ENCODE measurements around the gene ORM1.

The ORM1 gene

GRCh38 chr9:114342755-114343440 lies 20.0 kb downstream of the ORM1 start:
- DNase-seq (ENCODE audit: low read depth in 2 of 2), result no peak

GRCh38 chr9:114343471-114344187 lies 20.7 kb downstream of the ORM1 start:
- DNase-seq (ENCODE audit: low read depth in 2 of 2), result peak in 1 of 2 experiments; percentile 13

DNA sequence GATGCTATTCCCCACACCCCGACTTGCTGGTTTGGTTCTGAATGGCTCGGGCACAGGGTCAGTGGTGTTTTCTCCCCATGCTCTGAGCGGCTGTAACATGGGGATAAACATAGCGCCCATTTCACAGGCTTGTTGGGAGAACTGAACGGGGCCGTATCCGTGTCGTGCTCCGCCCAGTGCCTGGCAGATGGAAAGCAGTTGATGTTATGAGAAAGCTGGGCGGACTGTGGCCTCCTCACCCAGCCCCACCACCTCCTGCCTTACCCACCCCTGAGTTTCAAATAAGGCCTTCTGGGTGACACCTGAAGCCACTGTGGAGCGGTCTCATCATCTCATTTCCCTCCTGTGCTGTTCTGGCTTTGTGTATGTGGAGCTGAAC lies 21.3 kb downstream of the ORM1 start:
- DNase-seq (ENCODE audit: low read depth in 2 of 2), result no peak

- no peak for DNase-seq (ENCODE audit: low read depth in 2 of 2)
These were observed 21.8 kb downstream of the ORM1 start for GRCh38 chr9:114344692-114345091.

DNA sequence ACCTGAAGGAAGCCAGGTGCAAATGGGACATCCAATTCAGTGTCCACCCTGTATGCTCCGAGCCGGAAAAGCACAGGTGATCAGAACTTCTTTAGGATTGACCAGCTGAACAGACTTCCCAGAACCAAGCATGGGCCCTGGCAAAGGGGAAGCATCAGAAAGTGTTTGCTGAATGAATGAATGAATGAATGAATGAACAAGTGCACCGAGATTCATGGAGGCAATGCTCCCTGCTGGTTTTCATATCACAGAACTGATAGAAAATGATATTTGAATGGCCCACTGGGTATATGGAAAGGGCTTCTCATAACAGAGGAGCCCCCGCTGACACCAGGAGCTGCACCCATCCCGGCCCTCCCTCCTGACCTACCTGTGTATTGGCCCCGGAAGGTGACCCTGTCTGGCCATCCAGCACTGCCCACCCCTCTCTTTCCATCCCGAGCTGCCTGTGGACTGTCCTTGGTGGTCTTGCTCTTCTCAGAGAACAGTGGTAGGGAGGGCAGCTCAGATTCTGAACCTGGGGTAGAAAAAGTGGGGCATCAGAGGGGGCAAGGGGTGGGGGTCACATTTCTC lies 22.7 kb downstream of the ORM1 start:
- DNase-seq (ENCODE audit: low read depth in 2 of 2), result no peak

DNA sequence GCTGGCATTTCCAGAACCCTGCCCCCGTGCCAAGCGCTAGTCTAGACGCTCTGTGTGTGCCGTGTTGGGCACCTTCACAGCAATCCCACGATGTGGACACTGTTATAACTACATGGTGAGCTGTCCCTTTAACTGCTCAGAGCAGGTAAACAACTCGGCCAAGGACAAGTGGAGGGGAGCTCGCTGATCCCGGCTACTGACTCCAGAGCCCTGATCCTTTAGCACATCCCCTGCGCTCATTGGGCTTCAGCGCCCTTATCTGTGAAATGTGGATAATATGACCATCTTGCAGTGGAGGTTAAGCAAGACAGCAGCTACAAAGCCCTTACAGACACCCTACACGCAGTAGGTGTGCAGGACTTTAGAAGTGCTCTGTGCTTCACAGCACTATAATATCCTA lies 23.2 kb downstream of the ORM1 start:
- no peak for DNase-seq (ENCODE audit: low read depth in 2 of 2)

GRCh38 chr9:114347675-114348074 lies 24.8 kb downstream of the ORM1 start:
- DNase-seq (ENCODE audit: low read depth in 2 of 2), result no peak

DNA sequence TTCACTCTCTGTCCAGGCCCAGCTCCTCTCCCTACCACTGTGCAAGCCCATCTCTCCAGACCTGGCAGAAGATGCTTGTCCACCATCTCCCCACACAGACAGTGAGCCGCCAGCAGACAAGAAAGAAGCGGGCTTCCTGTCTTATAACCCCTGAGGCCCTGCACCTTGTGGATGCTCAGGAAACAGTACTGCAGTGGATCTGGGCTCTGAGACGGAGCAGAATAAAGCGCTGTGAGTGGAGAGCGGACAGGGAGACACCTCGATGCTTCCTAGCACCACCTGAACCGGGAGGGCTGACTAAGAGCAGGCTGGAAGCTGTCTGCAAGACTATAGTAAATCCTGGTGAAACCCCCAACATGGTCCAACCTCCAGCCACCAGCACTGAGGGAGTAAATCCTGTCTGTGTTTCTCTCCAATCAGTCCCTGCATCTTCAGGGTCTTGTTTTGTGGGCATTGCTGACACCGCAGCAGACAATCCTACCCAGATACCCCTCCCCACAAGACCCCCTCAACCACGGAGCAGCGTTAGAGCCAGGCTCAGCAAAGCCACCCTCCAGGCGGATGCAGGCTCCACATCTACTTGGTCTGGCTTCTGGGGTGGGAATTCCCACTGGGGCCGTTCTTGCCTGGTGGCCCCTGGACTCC lies 25.5 kb downstream of the ORM1 start:
- DNase-seq (ENCODE audit: low read depth in 2 of 2), result no peak

DNA sequence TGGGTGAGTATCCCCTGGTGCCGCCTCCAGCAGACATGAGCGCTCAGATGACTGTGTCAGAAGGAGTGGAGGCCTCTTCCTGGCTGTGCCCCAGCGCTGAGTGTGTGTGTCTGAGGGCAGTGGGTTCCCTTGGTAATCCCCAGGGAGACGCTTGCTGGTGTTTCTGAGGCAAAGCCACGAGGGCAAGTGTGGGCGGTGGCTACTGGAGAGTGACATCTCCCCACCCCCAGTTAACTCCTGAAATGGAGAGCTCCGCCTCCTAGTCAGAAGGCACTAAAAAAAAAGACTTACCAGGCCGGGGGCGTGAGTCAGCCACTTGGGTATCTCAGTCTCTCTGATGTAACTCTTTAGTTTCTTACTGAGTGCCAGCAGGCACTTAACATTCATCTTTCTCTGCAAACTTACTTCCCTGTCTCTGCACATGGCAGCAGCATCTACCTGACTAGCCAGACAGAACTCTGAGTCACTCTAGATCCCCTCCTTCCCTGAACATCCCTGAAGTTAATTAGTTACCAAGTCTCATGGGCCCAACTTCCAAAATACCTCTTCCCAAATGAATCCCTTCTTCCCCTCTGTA lies 26.1 kb downstream of the ORM1 start:
- peak; percentile 88 to 89 for DNase-seq (ENCODE audit: low read depth in 2 of 2)

DNA sequence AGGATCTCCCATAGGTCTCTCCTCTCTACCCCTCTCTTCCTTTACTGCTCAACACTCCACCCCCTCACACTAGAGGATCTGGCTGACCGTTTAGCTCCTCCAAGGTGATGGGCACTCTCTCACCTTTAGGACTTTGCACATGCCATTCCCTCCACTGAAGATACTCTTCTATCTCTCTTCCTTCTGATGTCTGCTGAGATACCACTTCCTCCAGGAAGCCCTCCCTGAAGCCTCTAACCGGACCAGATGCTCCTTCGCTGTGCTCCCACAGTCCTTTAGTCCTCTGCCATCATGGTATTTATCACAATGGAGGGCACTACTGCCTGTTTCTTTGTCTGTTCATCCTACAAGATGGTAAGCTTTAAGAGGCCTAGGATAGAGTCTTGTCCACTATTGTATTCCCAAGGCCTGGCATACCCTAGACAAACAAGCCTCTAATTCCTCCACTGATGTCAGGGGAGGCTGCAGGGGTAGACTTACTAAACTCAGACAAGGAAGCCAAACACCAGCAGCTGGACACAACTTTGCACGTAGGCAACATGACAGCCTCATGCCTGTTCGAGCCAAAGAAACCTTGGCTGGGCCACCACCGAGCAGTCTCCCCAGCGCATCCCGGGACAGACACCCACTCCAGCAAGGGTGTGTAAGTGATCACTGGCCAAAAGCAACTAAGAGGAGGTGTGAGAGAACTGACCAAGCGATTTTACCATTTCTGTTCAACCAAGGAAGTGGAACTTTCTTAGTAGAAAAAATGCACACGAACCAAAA lies 27.0 kb downstream of the ORM1 start:
- no peak for DNase-seq (ENCODE audit: low read depth in 2 of 2)

DNA sequence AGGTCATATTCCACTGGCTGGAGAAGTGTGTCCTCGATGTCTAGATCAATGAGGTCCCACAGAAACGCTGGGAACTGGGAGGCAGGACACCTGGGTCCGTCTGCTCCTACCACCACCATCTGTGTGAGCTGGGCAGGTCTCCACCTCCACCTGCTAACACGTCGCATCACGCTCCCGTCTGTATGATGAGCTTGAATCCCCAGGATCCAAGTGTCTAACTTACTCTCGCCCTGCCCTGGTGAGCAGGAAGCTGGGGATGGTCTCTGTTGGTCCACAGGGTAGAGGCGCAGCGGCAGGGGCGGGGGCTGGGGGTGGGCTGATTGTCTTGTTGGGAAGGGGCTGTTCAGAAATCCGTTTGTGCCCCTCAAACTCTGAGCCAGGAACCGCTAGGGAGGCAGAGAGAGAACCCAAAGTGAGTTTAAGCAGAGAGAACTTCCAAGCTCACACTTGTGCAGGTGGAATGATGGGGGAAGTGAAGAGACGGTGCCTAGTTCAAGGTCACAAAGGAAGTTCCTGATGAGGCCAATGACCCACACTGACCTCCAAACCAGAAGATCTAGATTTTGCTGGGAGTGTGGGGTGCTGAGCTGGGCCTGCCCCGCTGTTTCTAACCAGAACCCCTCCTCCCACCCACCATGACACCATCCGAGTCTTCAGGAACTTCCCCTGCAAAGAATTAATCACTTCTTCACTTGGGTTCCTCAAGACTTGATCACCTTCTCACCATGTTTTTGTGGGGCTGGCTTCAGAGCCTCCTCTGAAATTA lies 27.9 kb downstream of the ORM1 start:
- no peak for DNase-seq (ENCODE audit: low read depth in 2 of 2)

DNA sequence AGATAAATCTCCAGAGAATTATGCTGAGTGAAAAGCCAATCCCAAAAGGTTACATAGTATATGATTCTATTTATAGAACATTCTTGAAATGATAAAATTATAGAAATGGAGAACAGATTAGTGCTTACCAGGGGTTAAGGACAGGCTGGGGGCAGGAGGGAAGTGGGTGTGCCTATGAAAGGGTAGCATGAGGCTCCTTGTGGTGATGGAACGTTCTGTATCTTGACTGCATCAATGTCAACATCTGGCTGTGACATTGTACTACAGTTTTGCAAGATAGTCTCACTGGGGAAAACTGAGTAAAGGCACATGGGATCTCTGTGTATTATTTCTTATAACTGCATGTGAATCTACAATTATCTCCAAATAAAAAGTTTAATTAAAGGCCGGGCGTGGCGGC lies 29.0 kb downstream of the ORM1 start:
- no peak for DNase-seq (ENCODE audit: low read depth in 2 of 2)

DNA sequence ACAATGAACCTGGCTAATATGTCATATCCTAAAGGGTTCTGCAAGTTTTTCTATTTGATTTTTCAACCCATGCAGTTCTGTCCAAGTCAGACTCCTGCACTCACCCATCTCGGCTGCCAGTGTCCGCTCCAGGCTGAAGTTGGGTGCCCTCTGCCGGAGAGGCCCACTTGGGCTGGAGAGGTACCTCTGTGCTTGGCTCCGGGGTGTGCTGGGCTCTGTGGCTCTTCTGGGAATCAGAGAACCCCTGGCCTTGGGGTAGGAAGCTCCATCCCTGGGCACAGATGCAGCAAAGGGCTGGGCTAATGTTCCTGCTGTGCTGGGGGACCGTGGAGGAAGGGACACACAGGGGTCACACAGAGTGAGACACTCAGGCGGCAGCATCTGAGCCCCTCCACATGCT lies 32.9 kb downstream of the ORM1 start:
- DNase-seq (ENCODE audit: low read depth in 2 of 2), result no peak

DNA sequence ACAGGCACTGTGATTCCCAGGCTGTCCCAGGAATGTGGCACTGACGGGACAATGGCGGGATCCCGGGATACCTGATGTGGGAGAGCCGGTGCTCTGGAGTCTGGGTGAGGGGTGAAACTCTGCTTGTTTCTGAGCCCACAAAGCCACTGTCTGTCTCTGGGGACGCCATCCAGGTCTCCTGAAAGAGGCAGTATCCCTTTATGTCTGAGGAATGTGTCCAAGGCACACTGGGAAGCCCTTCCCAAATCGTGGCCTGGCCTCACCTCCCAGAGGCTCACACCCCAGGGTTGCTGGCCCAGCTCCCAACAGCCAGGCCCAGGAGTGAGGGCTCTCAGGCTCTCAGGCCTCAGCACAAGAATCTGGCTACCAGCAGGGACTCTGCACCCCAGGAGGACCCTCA lies 33.9 kb downstream of the ORM1 start:
- DNase-seq (ENCODE audit: low read depth in 2 of 2), result no peak

DNA sequence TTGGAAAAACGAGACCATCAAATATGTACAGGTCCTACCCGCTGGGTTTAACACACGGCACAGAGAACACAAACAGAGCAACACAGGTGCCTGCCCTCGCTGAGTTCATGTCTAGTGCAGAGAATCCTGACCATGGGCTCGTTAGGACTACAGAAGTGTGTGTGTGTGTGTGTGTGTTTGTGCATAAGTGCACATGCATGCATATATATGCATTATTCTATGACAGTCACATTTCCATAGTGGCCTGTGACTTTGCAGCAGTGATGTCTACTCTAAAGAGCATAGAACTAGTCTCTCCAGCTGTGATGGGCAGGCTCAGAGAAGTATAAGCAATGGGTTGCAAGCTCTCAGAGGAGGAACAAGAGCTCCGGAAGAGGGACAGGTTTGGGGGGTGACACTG lies 34.5 kb downstream of the ORM1 start:
- no peak for DNase-seq (ENCODE audit: low read depth in 2 of 2)

DNA sequence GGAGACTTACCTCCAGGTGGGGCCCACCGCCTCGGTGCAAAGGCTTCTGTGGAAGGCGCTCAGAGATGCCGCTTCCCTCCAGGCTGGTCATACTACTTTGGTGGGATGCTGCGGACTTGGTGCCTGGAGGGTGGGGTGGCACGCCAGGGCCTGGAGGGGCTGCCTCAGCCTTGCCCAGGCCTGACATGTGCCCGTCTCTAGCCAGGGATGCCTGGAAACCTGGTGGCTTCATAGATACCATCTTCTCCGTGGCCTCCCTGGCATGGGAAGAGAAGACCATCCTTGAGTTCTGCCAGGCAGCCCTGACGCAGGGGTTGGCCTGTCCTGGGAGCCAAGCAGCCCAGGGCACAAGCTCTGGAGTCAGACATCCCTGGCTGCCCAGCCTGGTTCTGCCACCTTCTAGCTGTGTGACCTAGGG lies 35.0 kb downstream of the ORM1 start:
- DNase-seq (ENCODE audit: low read depth in 2 of 2), result no peak

DNA sequence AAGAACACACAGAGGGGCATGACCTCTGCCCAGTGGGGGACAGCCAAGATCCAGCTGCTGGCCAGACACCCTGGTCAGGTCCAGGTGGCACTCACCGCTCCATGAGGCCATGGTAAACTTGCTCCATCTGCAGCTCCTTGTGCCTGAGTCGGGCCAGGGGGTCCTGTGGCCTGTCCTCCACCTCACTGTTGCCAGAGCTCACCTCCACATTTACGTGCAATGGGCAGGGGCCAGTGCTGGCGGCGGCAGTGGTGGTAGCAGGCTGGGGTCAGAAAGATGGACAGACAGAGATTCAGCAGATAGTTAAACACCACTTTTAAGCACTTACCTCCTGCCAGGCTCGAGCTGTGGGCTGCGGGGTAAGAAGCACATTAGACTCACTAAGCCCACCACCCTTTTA lies 36.9 kb downstream of the ORM1 start:
- DNase-seq (ENCODE audit: low read depth in 2 of 2), result no peak

GRCh38 chr9:114361542-114361941 lies 38.6 kb downstream of the ORM1 start:
- no peak for DNase-seq (ENCODE audit: low read depth in 2 of 2)

- no peak for DNase-seq (ENCODE audit: low read depth in 2 of 2)
These were observed 39.5 kb downstream of the ORM1 start for GRCh38 chr9:114362394-114362793.

DNA sequence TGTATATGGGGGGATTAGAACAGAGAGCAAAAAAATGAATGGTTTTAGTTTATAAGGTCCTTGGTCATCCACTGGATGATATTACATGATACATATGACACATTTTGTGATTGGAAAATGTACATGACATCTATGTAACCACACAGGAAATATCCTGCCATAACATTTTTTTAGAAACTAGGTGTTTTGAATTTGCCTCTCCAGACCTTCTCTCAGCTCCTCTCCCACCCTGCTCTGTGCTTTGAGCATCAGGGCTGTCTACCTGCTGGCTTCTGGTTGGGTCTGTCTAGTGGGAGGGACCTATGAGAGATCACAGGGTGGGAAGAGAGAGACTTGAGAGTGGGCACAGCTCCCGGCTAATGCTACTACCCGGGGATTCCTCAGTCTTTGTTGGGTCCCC lies 40.5 kb downstream of the ORM1 start:
- DNase-seq (ENCODE audit: low read depth in 2 of 2), result no peak

Measured in fibroblast of skin of left biceps (primary cell).